Measurements from ENCODE around the gene HCRTR2.

HCRTR2 gene

DNA sequence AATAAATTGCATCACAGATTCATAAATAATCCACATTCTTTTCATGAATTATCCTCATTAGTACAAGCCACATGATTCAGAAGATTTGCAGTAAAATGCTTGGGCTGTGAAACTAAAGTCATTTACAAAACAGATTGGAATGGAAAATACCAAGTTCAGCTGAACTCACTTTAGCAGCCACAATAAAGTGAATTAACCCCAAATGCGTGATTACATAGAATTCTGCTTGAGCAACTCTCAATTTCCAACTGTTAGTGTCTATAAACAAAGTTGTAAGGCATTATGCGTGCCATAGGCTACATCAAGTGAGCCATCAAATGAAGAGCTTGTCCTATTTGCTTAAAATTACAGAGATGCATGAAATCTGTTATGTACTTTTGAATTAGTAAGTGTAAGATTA, 92.6 kb downstream of the HCRTR2 start:
- no peak for ATAC-seq
- no peak for TF ChIP-seq ZNF565 (CRISPR knock-in tag; conservative IDR thresholded peaks at IDR 0.05; ENCODE audit: low read depth)
- no peak for TF ChIP-seq ESRRG (CRISPR knock-in tag; IDR thresholded peaks at IDR 0.05)
- TF ChIP-seq OSR1 (CRISPR knock-in tag; IDR thresholded peaks at IDR 0.05) = no peak
- no peak for TF ChIP-seq ZNF70 (CRISPR knock-in tag; IDR thresholded peaks at IDR 0.05)
- TF ChIP-seq ZNF8 (CRISPR knock-in tag; IDR thresholded peaks at IDR 0.05) = no peak
- no peak for TF ChIP-seq GLIS3 (CRISPR knock-in tag; IDR thresholded peaks at IDR 0.05)
- TF ChIP-seq ZFP3 (CRISPR knock-in tag; IDR thresholded peaks at IDR 0.05) = no peak
- TF ChIP-seq ARNTL (CRISPR knock-in tag; IDR thresholded peaks at IDR 0.05; ENCODE audit: borderline replicate concordance, low read depth) = no peak
- TF ChIP-seq, protein P1, sequence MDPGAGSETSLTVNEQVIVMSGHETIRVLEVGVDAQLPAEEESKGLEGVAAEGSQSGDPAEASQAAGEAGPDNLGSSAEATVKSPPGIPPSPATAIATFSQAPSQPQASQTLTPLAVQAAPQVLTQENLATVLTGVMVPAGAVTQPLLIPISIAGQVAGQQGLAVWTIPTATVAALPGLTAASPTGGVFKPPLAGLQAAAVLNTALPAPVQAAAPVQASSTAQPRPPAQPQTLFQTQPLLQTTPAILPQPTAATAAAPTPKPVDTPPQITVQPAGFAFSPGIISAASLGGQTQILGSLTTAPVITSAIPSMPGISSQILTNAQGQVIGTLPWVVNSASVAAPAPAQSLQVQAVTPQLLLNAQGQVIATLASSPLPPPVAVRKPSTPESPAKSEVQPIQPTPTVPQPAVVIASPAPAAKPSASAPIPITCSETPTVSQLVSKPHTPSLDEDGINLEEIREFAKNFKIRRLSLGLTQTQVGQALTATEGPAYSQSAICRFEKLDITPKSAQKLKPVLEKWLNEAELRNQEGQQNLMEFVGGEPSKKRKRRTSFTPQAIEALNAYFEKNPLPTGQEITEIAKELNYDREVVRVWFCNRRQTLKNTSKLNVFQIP (CRISPR knock-in tag; IDR thresholded peaks at IDR 0.05; ENCODE audit: borderline replicate concordance, low read depth) = no peak
- TF ChIP-seq, protein P2, sequence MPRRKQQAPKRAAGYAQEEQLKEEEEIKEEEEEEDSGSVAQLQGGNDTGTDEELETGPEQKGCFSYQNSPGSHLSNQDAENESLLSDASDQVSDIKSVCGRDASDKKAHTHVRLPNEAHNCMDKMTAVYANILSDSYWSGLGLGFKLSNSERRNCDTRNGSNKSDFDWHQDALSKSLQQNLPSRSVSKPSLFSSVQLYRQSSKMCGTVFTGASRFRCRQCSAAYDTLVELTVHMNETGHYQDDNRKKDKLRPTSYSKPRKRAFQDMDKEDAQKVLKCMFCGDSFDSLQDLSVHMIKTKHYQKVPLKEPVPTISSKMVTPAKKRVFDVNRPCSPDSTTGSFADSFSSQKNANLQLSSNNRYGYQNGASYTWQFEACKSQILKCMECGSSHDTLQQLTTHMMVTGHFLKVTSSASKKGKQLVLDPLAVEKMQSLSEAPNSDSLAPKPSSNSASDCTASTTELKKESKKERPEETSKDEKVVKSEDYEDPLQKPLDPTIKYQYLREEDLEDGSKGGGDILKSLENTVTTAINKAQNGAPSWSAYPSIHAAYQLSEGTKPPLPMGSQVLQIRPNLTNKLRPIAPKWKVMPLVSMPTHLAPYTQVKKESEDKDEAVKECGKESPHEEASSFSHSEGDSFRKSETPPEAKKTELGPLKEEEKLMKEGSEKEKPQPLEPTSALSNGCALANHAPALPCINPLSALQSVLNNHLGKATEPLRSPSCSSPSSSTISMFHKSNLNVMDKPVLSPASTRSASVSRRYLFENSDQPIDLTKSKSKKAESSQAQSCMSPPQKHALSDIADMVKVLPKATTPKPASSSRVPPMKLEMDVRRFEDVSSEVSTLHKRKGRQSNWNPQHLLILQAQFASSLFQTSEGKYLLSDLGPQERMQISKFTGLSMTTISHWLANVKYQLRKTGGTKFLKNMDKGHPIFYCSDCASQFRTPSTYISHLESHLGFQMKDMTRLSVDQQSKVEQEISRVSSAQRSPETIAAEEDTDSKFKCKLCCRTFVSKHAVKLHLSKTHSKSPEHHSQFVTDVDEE (CRISPR knock-in tag; IDR thresholded peaks at IDR 0.05) = no peak
- no peak for TF ChIP-seq RARB (CRISPR knock-in tag; IDR thresholded peaks at IDR 0.05)
- no peak for TF ChIP-seq CSDC2 (CRISPR knock-in tag; IDR thresholded peaks at IDR 0.05)
- TF ChIP-seq PPARA (CRISPR knock-in tag; IDR thresholded peaks at IDR 0.05; ENCODE audit: borderline replicate concordance) = no peak
- TF ChIP-seq ZFP30 (CRISPR knock-in tag; IDR thresholded peaks at IDR 0.05) = no peak
- TF ChIP-seq ZC3H10 (CRISPR knock-in tag; IDR thresholded peaks at IDR 0.05) = no peak
- no peak for TF ChIP-seq ISL1 (CRISPR knock-in tag; IDR thresholded peaks at IDR 0.05)
- TF ChIP-seq TOX (CRISPR knock-in tag; IDR thresholded peaks at IDR 0.05; ENCODE audit: borderline replicate concordance) = no peak
- no peak for TF ChIP-seq SNAI2 (CRISPR knock-in tag; IDR thresholded peaks at IDR 0.05)
- TF ChIP-seq, protein P3, sequence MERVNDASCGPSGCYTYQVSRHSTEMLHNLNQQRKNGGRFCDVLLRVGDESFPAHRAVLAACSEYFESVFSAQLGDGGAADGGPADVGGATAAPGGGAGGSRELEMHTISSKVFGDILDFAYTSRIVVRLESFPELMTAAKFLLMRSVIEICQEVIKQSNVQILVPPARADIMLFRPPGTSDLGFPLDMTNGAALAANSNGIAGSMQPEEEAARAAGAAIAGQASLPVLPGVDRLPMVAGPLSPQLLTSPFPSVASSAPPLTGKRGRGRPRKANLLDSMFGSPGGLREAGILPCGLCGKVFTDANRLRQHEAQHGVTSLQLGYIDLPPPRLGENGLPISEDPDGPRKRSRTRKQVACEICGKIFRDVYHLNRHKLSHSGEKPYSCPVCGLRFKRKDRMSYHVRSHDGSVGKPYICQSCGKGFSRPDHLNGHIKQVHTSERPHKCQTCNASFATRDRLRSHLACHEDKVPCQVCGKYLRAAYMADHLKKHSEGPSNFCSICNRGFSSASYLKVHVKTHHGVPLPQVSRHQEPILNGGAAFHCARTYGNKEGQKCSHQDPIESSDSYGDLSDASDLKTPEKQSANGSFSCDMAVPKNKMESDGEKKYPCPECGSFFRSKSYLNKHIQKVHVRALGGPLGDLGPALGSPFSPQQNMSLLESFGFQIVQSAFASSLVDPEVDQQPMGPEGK (CRISPR knock-in tag; IDR thresholded peaks at IDR 0.05; ENCODE audit: borderline replicate concordance) = no peak

DNA sequence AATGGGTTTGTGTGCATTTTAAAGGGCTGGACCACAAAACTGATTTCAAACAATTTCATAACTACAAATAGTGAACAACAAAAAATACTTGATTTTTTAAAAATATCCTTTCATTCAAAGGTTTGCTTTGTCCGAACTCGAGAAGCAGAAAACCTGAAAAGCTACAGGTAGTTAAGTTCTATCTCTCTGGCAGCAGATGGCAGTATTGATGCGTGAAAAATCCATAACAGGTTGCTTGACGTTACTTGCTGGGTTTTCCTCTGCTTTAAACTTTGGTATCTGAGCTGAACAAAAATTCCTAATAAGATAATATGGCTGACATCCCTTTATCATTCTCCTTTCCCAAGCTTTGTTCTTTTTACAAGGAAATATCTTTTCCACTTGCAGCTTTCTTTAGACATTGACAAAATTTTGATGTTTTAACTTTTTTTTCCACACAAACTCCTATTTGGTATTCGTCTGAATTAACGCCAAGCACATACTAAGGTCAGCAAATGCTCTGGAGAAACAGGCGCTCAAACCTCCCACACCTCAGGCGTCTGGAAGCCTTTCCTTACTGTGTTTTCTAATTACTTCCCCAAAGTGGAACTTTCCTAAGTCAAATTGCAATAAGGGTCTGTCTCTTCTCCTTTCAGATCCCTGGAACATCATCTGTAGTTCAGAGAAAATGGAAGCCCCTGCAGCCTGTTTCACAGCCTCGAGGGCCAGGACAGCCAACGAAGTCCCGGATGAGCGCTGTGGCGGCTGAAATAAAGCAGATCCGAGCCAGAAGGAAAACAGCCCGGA, 102.6 kb downstream of the HCRTR2 start:
- no peak for TF ChIP-seq PPARA (CRISPR knock-in tag; IDR thresholded peaks at IDR 0.05; ENCODE audit: borderline replicate concordance)
- TF ChIP-seq, protein P1 (CRISPR knock-in tag; IDR thresholded peaks at IDR 0.05; ENCODE audit: borderline replicate concordance, low read depth) = no peak
- peak; percentile 58; the same call in 1 of the 2 replicates for TF ChIP-seq ZFP3 (CRISPR knock-in tag; IDR thresholded peaks at IDR 0.05)
- peak; percentile 71; the same call in 2 of the 3 replicates for ATAC-seq

DNA sequence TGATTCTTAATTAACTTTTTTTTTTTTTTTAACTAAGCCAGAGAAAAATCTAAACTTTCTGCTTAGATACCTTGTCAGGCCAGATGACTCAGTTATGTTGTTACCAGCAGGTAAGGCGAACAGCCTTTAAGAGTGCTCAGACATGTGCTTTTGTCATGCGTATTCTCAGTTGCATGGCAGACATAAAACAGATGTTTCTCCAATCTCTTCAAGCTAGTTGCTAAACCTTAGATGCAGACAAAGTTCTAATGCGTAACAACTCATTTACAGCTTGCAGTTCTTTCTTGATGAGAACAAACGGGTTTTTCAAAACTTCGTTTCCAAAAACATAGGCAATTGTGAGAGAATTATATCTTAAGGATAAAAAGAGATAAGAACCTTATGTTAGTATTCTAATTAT, 103.3 kb downstream of the HCRTR2 start:
- no peak for TF ChIP-seq ESRRG (CRISPR knock-in tag; IDR thresholded peaks at IDR 0.05)
- TF ChIP-seq, protein P4, sequence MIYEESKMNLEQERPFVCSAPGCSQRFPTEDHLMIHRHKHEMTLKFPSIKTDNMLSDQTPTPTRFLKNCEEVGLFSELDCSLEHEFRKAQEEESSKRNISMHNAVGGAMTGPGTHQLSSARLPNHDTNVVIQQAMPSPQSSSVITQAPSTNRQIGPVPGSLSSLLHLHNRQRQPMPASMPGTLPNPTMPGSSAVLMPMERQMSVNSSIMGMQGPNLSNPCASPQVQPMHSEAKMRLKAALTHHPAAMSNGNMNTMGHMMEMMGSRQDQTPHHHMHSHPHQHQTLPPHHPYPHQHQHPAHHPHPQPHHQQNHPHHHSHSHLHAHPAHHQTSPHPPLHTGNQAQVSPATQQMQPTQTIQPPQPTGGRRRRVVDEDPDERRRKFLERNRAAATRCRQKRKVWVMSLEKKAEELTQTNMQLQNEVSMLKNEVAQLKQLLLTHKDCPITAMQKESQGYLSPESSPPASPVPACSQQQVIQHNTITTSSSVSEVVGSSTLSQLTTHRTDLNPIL (CRISPR knock-in tag; IDR thresholded peaks at IDR 0.05; ENCODE audit: low read depth) = no peak
- TF ChIP-seq TOX (CRISPR knock-in tag; IDR thresholded peaks at IDR 0.05; ENCODE audit: borderline replicate concordance) = no peak
- TF ChIP-seq ZC3H10 (CRISPR knock-in tag; IDR thresholded peaks at IDR 0.05) = no peak
- TF ChIP-seq GLIS3 (CRISPR knock-in tag; IDR thresholded peaks at IDR 0.05) = no peak
- no peak for TF ChIP-seq ISL1 (CRISPR knock-in tag; IDR thresholded peaks at IDR 0.05)
- TF ChIP-seq ZFP3 (CRISPR knock-in tag; IDR thresholded peaks at IDR 0.05) = no peak
- TF ChIP-seq ZNF70 (CRISPR knock-in tag; IDR thresholded peaks at IDR 0.05) = no peak
- no peak for ATAC-seq
